GM12874 (cell line): ENCODE measurements around the gene KAZN.

ENCODE experiments used
- CTCF ChIP-seq: IDR thresholded peaks from 2 replicates; pipeline ENCODE4 v1.5.1; 2011; ENCODE audit warnings: low read depth, mild to moderate bottlenecking, control low read depth, low read length, moderate library complexity; ENCODE audit not compliant: insufficient read depth

The KAZN gene

GRCh38 chr1:14817223-14818170 is 219.0 kb downstream of the KAZN start:
- no peak for TF ChIP-seq CTCF

- no peak for TF ChIP-seq CTCF
Observed at GRCh38 chr1:14820295-14821085, 222.0 kb downstream of the KAZN start.

GRCh38 chr1:14822493-14822892 is 224.0 kb downstream of the KAZN start:
- no peak for TF ChIP-seq CTCF

GRCh38 chr1:14822996-14823395 is 224.5 kb downstream of the KAZN start:
- TF ChIP-seq CTCF, result no peak

GRCh38 chr1:14824314-14824915 is 225.9 kb downstream of the KAZN start:
- no peak for TF ChIP-seq CTCF

GRCh38 chr1:14825396-14825795 is 226.9 kb downstream of the KAZN start:
- no peak for TF ChIP-seq CTCF

- no peak for TF ChIP-seq CTCF
Observed at GRCh38 chr1:14826172-14826636, 227.7 kb downstream of the KAZN start.
